ENCODE measurements around the gene TPT1. TPM values are rescaled to one million over a fixed set of nuclear protein-coding genes. Genes with fewer than 3 reads are reported as not detected.

Gene TPT1
- total and polyA plus RNA-seq, 4 donors = 2,791 to 8,629 (median 4,381) TPM

DNA sequence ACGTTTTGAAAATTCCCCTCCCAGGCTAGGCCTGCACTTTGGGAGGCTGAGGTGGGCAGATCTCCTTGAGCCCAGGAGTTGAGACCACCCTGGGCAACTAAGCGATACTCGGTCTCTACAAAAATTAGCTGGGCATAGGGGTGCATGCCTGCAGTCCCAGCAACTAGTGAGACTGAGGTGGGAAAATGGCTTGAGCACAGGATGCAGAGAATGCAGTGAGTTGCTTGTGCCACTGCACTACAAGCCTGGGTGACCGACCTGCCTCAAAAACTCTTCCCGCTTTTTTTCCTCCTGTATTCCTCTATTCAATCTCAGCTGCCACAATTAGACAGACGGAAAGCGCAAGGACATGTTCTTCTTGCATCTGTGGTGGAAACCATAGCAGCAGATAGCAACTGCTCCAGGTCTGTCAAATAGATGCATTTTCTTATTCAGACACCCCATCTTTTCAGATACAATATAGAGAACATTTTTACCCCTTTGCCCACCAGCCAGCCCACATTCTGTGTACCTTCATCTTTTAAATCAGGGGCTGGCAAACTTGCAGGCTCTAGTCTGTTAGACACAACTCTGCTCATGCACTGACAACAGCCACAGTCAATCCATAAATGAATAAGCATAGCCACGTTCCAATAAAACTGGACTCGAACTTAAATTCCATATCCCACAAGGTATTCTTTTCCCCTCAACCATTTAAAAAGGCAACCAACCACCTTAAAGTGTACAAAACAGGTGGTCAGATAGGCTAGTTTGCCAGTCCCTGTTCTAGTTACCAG is 4.8 kb downstream of the TPT1 start:
- WGBS, 2 donors = 82 to 87% methylated on average over 9 of the region's 9 CpGs
- no peak overlapping the region for H3K4me3 ChIP-seq

DNA sequence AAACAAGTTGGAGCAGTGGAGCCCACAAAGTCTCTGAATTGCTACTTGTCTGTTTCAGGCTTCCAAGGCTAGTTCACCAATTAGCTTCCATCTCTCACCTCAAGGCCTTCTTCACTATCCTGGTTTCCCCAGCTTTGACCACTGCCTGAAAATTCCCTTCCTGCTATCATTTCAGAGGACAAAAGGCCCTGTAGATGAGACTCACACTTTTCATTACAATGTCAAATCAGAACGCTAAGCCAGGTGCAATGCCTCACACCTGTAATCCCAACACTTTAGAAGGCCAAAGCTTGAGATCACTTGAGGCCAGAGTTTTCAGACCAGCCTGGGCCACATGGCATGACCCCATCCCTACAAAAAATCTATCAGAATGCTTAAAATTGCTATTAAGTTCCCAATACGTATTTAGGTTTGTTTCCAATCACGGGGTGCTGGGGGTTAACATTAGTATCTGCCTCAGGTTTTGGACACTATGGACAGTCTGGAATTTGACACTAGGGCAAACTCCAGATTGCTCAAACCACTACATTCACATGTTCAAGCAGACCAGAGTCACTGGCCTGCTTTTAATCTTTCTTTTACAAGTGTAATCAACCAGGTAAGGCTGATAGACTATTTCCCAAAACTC is 5.5 kb downstream of the TPT1 start:
- TF ChIP-seq, protein P1, sequence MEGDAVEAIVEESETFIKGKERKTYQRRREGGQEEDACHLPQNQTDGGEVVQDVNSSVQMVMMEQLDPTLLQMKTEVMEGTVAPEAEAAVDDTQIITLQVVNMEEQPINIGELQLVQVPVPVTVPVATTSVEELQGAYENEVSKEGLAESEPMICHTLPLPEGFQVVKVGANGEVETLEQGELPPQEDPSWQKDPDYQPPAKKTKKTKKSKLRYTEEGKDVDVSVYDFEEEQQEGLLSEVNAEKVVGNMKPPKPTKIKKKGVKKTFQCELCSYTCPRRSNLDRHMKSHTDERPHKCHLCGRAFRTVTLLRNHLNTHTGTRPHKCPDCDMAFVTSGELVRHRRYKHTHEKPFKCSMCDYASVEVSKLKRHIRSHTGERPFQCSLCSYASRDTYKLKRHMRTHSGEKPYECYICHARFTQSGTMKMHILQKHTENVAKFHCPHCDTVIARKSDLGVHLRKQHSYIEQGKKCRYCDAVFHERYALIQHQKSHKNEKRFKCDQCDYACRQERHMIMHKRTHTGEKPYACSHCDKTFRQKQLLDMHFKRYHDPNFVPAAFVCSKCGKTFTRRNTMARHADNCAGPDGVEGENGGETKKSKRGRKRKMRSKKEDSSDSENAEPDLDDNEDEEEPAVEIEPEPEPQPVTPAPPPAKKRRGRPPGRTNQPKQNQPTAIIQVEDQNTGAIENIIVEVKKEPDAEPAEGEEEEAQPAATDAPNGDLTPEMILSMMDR (IDR thresholded peaks at IDR 0.05; ENCODE audit: control extremely low read depth, extremely low read depth) = no peak
- ATAC-seq (ENCODE audit: insufficient read depth, low FRiP score) (no peak), DNase-seq (no peak)
- peaks cover 25 to 43% (median 41%) of the 10 kb centered on the region in 4 donors for H3K36me3 ChIP-seq (ENCODE audit: control insufficient read depth in 4 of 4, insufficient read depth in 4 of 4, low read length in 4 of 4)
- H3K27ac ChIP-seq (ENCODE audit: low read depth in 1 of 2, low read length in 1 of 2) = no peak overlapping the region
- H3K9me3 ChIP-seq (ENCODE audit: control insufficient read depth in 4 of 4, insufficient read depth in 3 of 4, low read length in 3 of 4) = no peaks in the 10 kb centered on the region
- H3K9ac ChIP-seq (ENCODE audit: insufficient read depth in 1 of 2, low read length in 2 of 2) = no peak overlapping the region
- H3K4me3 ChIP-seq = no peak overlapping the region
- H3K4me1 ChIP-seq (ENCODE audit: control insufficient read depth in 5 of 5, insufficient read depth in 5 of 5, low read length in 5 of 5) = peaks cover 4 to 60% (median 16%) of the 10 kb centered on the region in 5 donors
- no peaks in the 10 kb centered on the region for H3K27me3 ChIP-seq (ENCODE audit: control insufficient read depth in 3 of 3, insufficient read depth in 3 of 3, low read length in 2 of 3)
- WGBS, 2 donors = 71 to 80% methylated on average over 3 of the region's 3 CpGs

More for the DNA sequence above, 4.8 kb downstream of the TPT1 start:
- no peak overlapping the region for H3K27ac ChIP-seq (ENCODE audit: low read depth in 1 of 2, low read length in 1 of 2)
- peaks cover 25 to 45% (median 43%) of the 10 kb centered on the region in 4 donors for H3K36me3 ChIP-seq (ENCODE audit: control insufficient read depth in 4 of 4, insufficient read depth in 4 of 4, low read length in 4 of 4)
- ATAC-seq (ENCODE audit: insufficient read depth, low FRiP score) (no peak), DNase-seq (no peak)
- H3K9me3 ChIP-seq (ENCODE audit: control insufficient read depth in 4 of 4, insufficient read depth in 3 of 4, low read length in 3 of 4) = no peaks in the 10 kb centered on the region
- peaks cover 4 to 57% (median 16%) of the 10 kb centered on the region in 5 donors for H3K4me1 ChIP-seq (ENCODE audit: control insufficient read depth in 5 of 5, insufficient read depth in 5 of 5, low read length in 5 of 5)
- no peaks in the 10 kb centered on the region for H3K27me3 ChIP-seq (ENCODE audit: control insufficient read depth in 3 of 3, insufficient read depth in 3 of 3, low read length in 2 of 3)
- no peak overlapping the region for H3K9ac ChIP-seq (ENCODE audit: insufficient read depth in 1 of 2, low read length in 2 of 2)
- TF ChIP-seq, protein P1 (IDR thresholded peaks at IDR 0.05; ENCODE audit: control extremely low read depth, extremely low read depth) = no peak

DNA sequence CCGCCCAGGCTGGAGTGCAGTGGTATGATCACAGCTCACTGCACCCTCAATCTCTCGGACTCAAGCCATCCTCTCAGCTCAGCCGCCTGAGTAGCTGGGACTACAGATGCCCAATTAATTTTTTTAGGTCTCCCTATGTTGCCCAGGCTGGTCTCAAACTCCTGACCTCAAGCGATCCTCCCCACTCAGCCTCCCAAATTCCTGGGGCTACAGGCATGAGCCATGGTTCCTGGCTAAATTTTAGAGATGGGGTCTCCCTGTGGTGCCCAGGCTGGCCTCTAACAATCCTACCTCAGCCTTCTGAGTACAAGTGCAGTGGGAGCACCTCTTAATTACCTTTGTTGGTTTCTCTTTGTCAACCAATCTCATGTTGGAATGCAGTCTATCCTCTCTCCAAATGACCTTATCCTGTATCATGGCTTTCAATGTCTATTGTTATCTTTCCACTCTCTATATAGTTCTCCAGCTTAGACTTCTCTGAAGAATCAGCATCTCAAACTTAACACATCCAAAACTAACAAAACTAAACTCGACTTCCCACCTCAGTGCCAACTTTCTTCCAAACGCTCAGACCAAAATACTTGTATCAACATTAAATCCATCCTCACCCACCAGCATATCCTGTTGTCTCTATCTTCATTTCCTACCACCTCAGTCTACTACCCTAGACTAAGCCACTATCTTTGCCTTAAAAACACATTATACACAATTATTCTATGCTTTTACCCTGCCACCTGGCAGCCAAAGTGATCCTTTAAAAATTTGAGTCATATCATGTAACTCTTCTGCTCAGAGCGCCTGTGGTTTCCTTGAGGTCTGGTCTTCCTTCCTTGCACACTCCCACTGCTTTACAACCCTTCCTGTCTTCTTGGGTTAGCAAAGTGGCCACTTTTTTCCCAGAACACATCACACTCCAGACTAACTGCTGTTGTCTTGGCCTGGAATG is 6.7 kb downstream of the TPT1 start:
- no peaks in the 10 kb centered on the region for H3K27me3 ChIP-seq (ENCODE audit: control insufficient read depth in 3 of 3, insufficient read depth in 3 of 3, low read length in 2 of 3)
- ATAC-seq (ENCODE audit: insufficient read depth, low FRiP score) (no peak), DNase-seq (no peak)
- no peaks in the 10 kb centered on the region for H3K9me3 ChIP-seq (ENCODE audit: control insufficient read depth in 4 of 4, insufficient read depth in 3 of 4, low read length in 3 of 4)
- peaks cover 21 to 38% (median 33%) of the 10 kb centered on the region in 4 donors for H3K36me3 ChIP-seq (ENCODE audit: control insufficient read depth in 4 of 4, insufficient read depth in 4 of 4, low read length in 4 of 4)
- peak overlapping the region in 1 of 2 donors; percentile 67 for H3K27ac ChIP-seq (ENCODE audit: low read depth in 1 of 2, low read length in 1 of 2)
- TF ChIP-seq, protein P1 (IDR thresholded peaks at IDR 0.05; ENCODE audit: control extremely low read depth, extremely low read depth) = no peak
- 41 to 51% methylated on average over 7 of the region's 7 CpGs for WGBS, 2 donors
- H3K4me3 ChIP-seq = no peak overlapping the region
- H3K9ac ChIP-seq (ENCODE audit: insufficient read depth in 1 of 2, low read length in 2 of 2) = no peak overlapping the region
- H3K4me1 ChIP-seq (ENCODE audit: control insufficient read depth in 5 of 5, insufficient read depth in 5 of 5, low read length in 5 of 5) = peaks cover 4 to 66% (median 20%) of the 10 kb centered on the region in 5 donors

Measured in lung (tissue), 12 donors.